CD4-positive, alpha-beta T cell (primary cell): Measurements from ENCODE around the gene SPAG7. TPM values are rescaled to one million over a fixed set of nuclear protein-coding genes. Genes with fewer than 3 reads are reported as not detected.

Source experiments
- ATAC-seq: fragments of 200-7000 bp; cut with Tn5 transposase; one replicate; pipeline ENCODE4 v1.10.0; 2022; ENCODE audit warnings: mild to moderate bottlenecking; ENCODE audit not compliant: poor library complexity
- CTCF ChIA-PET: fragments of 350-600 bp; sonication (Branson Sonifier 250); formaldehyde crosslinking; loops from one replicate; lab custom pipeline; 2021; ENCODE audit warnings: antibody characterized with exemption, inconsistent platforms; lab: Charles Lee
- POLR2A ChIA-PET: fragments of 350-600 bp; sonication (Branson Sonifier 250); formaldehyde crosslinking; loops from one replicate; lab custom pipeline; 2021; ENCODE audit warnings: antibody characterized with exemption, inconsistent platforms; lab: Charles Lee
- DNase-seq, 14 experiments: peaks; one replicate each; pipeline ENCODE4 v3.0.0-alpha.2; 2013 to 2020; ENCODE audit warnings: mixed read lengths in 2 of 14
- H3K27ac ChIP-seq, 2 donors: one replicate each; pipeline versions ENCODE4 v1.5.1 to v1.7.0; 2013; ENCODE audit warnings: low read length in 2 of 2, low read depth in 1 of 2, mild to moderate bottlenecking in 1 of 2
- H3K27me3 ChIP-seq, 2 experiments: 1 replicate in 1 of 2; 2 replicates in 1 of 2; pipeline versions ENCODE4 v1.6.1 to v1.7.0; 2013; ENCODE audit warnings: low read length in 2 of 2, control low read depth in 1 of 2, mild to moderate bottlenecking in 1 of 2, moderate library complexity in 1 of 2; ENCODE audit not compliant: insufficient read depth in 2 of 2, control insufficient read depth in 1 of 2
- H3K36me3 ChIP-seq: one replicate; pipeline ENCODE4 v1.6.1; 2013; ENCODE audit warnings: low read length, control low read depth; ENCODE audit not compliant: insufficient read depth
- H3K4me1 ChIP-seq: one replicate; pipeline ENCODE4 v1.6.1; 2013; ENCODE audit warnings: low read length, control low read depth; ENCODE audit not compliant: insufficient read depth
- H3K4me3 ChIP-seq: one replicate; pipeline ENCODE4 v1.5.1; 2013; ENCODE audit warnings: mild to moderate bottlenecking, low read length, moderate library complexity
- H3K9me3 ChIP-seq, 2 experiments: 1 replicate in 1 of 2; 2 replicates in 1 of 2; pipeline versions ENCODE4 v1.6.1 to v1.7.0; 2013; ENCODE audit warnings: low read length in 2 of 2, mild to moderate bottlenecking in 2 of 2, control low read depth in 1 of 2, moderate library complexity in 1 of 2; ENCODE audit not compliant: control insufficient read depth in 1 of 2, insufficient read depth in 1 of 2
- H3K27ac Mint-ChIP-seq: one replicate; pipeline ENCODE4 v1.8.0; 2020; ENCODE audit warnings: mixed read lengths
- H3K27me3 Mint-ChIP-seq: one replicate; pipeline ENCODE4 v1.8.0; 2021; ENCODE audit warnings: mixed read lengths
- H3K36me3 Mint-ChIP-seq: one replicate; pipeline ENCODE4 v1.8.0; 2021; ENCODE audit warnings: low read depth, mixed read lengths
- H3K4me1 Mint-ChIP-seq: one replicate; pipeline ENCODE4 v1.8.0; 2021; ENCODE audit warnings: low read depth, mixed read lengths
- H3K4me3 Mint-ChIP-seq: one replicate; pipeline ENCODE4 v1.8.0; 2020; ENCODE audit warnings: mild to moderate bottlenecking, mixed read lengths
- H3K9me3 Mint-ChIP-seq: one replicate; pipeline ENCODE4 v1.8.0; 2020; ENCODE audit warnings: mixed read lengths
- CTCF ChIP-seq: fragments of 200-600 bp; IDR thresholded peaks from one replicate; pipeline ENCODE4 v1.8.0; 2022; ENCODE audit warnings: antibody characterized with exemption, mild to moderate bottlenecking
- intact Hi-C, 2 experiments: fragments of 100-400 bp; cut with DNase I in 1 of 2; cut with micrococcal nuclease in 1 of 2; formaldehyde crosslinking; loops; one replicate each; pipeline versions ENCODE4 v1.15.1 to v1.9.0; 2023 to 2025; cut with DNase I, micrococcal nuclease
- total RNA-seq, 174 experiments: library from RNA in 2 of 174; stranded (reverse) in 2 of 174; gene quantifications; one replicate each; pipeline ENCODE4 v1.2.3 and lab custom pipeline; 2021 to 2026

Gene SPAG7
- total RNA-seq, 2 experiments from 2014 or later, result 30.2 to 30.9 TPM

GRCh38 chr17:4939796-4940554 lies 27.6 kb downstream of the SPAG7 start, which contains the start of the genes RNF167 and SLC25A11:
Gene RNF167, plus strand, starts transcription at chr17:4940268. Its CDS starts 642 bp downstream, at chr17:4940910.
Gene SLC25A11, minus strand, starts transcription at chr17:4940046. Its CDS starts 136 bp downstream, at chr17:4939910.
- peaks cover 66% of the 10 kb centered on the region for H3K4me1 ChIP-seq
- DNase-seq, result peak; percentile 91 to 100 (median 95)
- Mint-ChIP-seq H3K27me3 (no peaks in the 10 kb centered on the region), H3K27ac (peak within 1 kb of the TSS; percentile 90), H3K36me3 (peaks cover 59% of the 10 kb centered on the region), H3K9me3 (no peaks in the 10 kb centered on the region), H3K4me1 (peaks cover 59% of the 10 kb centered on the region), H3K4me3 (peak within 1 kb of the TSS; percentile 99)
- peak within 1 kb of the TSS; percentile 100 for H3K4me3 ChIP-seq
- ATAC-seq, result peak; percentile 83
- peaks cover 52% of the 10 kb centered on the region for H3K36me3 ChIP-seq
- intact Hi-C loops, result loop anchor here (1.0 to 5.0 kb wide), 7 partner anchors 8 to 59 kb away; partner anchors contain the start of genes SPAG7 (in 2 of the 2), CAMTA2 (in 1 of the 2), CHRNE (in 1 of the 2) and PFN1 (in 1 of the 2)
- no peaks in the 10 kb centered on the region for H3K9me3 ChIP-seq
- POLR2A ChIA-PET, result interaction anchor here (0.6 to 6.2 kb wide), 33 partner anchors 9 to 797 kb away, joined by 3 to 195 read pairs (median 5); partner anchors contain the start of genes ARRB2, C17orf107, CAMTA2 and CHRNE
- peak within 1 kb of the TSS; percentile 89 to 91 for H3K27ac ChIP-seq
- CTCF ChIA-PET, result interaction anchor here (1.1 to 2.0 kb wide), 7 partner anchors 27 to 499 kb away, joined by 3 to 14 read pairs (median 4); partner anchors contain the start of genes C17orf107, C1QBP, CAMTA2 and CHRNE
- no peaks in the 10 kb centered on the region for H3K27me3 ChIP-seq
- TF ChIP-seq CTCF, result no peak

- no peak for ATAC-seq
- peak overlapping the region; percentile 77 to 83 for H3K27ac ChIP-seq
- CTCF ChIA-PET, result interaction anchor here (1.1 to 2.0 kb wide), 7 partner anchors 28 to 500 kb away, joined by 3 to 14 read pairs (median 4); partner anchors contain the start of genes C17orf107, C1QBP, CAMTA2 and CHRNE
- no peaks in the 10 kb centered on the region for H3K9me3 Mint-ChIP-seq
- H3K27me3 ChIP-seq, result no peaks in the 10 kb centered on the region
- peak overlapping the region; percentile 100 for H3K4me3 ChIP-seq
- intact Hi-C loops, result loop anchor here in 1 of 2 experiments (2.0 kb wide), 2 partner anchors 31 to 59 kb away; no protein-coding TSS in a partner anchor
- H3K4me3 Mint-ChIP-seq, result peak overlapping the region; percentile 99
- no peaks in the 10 kb centered on the region for H3K9me3 ChIP-seq
- no peaks in the 10 kb centered on the region for H3K27me3 Mint-ChIP-seq
- peaks cover 47% of the 10 kb centered on the region for H3K36me3 ChIP-seq
- TF ChIP-seq CTCF, result no peak
- H3K27ac Mint-ChIP-seq, result peak overlapping the region; percentile 90
- DNase-seq, result peak in 2 of 14 experiments; percentile 9 to 10
- peaks cover 56% of the 10 kb centered on the region for H3K36me3 Mint-ChIP-seq
- POLR2A ChIA-PET, result interaction anchor here (0.7 to 6.2 kb wide), 30 partner anchors 10 to 796 kb away, joined by 3 to 195 read pairs (median 6); partner anchors contain the start of genes ARRB2, C17orf107, CAMTA2 and CHRNE
- H3K4me1 ChIP-seq, result peaks cover 64% of the 10 kb centered on the region
- peaks cover 58% of the 10 kb centered on the region for H3K4me1 Mint-ChIP-seq
Observed at GRCh38 chr17:4939546-4939795, 28.1 kb downstream of the SPAG7 start.
